NT2/D1 (cell line): ENCODE data around the gene CHST15.

Source experiments
- SUZ12 ChIP-seq: IDR thresholded peaks from 2 replicates; pipeline ENCODE4 v1.6.1; 2011; ENCODE audit not compliant: insufficient read length, insufficient read depth; ENCODE audit errors: extremely low read depth
- ZNF274 ChIP-seq: IDR thresholded peaks from 2 replicates; pipeline ENCODE4 v1.6.1; 2011; ENCODE audit warnings: mild to moderate bottlenecking, low read depth, low read length

DNA sequence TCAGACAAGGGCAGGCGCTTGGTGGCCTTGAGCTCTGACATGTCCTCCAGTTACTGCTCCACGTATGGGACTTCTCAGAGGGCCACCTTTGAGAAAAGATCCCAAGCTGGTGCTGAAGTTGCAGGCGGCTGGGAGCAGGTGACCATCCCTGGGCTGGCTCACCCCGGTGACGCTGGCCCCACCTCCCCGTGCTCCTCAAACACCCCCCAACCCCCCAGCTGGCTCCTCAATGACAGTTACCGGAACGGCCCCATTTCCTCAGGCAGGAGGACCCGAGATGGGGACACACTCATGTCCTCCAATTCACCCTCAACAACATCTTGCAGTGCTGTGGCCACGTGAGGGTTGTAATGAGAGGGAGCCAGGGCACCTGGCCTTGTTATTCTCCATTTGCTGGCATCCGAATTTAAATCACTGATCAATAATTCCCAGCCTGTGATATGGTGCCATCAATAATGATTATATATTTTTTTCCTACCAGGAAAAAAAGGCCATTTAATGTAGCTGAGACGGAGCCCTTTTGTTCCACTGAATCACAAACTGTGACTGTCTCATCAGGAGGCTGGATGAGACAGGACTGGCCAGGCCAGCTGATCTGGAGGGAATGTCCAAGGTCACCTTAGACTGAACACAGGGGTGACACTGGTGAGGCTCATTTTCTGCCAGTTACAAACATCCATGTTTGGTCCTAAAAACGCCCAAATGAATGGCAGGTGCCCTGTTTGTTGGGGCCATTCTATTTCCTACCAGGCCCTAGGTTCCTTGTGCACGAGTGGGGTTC lies 64.5 kb downstream of the CHST15 start:
- no peak for TF ChIP-seq ZNF274
- TF ChIP-seq SUZ12 = no peak
